HepG2 (cell line): ENCODE data around the gene BCL2. TPM values are rescaled to one million over a fixed set of nuclear protein-coding genes. Genes with fewer than 3 reads are reported as not detected.

Experiments
- ATAC-seq: fragments of 200-7000 bp; cut with Tn5 transposase; 3 replicates; pipeline ENCODE4 v1.9.1; 2020; ENCODE audit warnings: mild to moderate bottlenecking, moderate library complexity
- BruUV-seq: library from RNA; stranded (reverse); fragments of 400-500 nt; replicated peaks from 2 replicates; lab custom pipeline; 2021; lab: Mats Ljungman, UMichigan
- CTCF ChIA-PET: fragments of 300-600 bp; formaldehyde crosslinking; extraction: SDS; loops from one replicate; lab custom pipeline; 2021; ENCODE audit warnings: low total read pairs, inconsistent platforms, low intra/inter-chr PET ratio; lab: Yijun Ruan, JAX
- POLR2A ChIA-PET: fragments of 350-600 bp; sonication (Branson Sonifier 250); formaldehyde crosslinking; loops from one replicate; lab custom pipeline; 2020; ENCODE audit warnings: antibody characterized with exemption, inconsistent platforms; lab: Yijun Ruan, JAX
- DNase-seq: peaks from one replicate; pipeline ENCODE4 v3.0.0-alpha.2; 2015; ENCODE audit warnings: low spot score
- FAIRE-seq: peaks from 3 replicates; lab custom pipeline; 2011; peaks lifted over from hg19 to GRCh38; lab: Jason Lieb, UNC
- H2AFZ ChIP-seq: one replicate; pipeline ENCODE4 v1.6.1; 2011; ENCODE audit warnings: low read length, inconsistent platforms
- H3K27ac ChIP-seq: fragments of 300-600 bp; 3 replicates; pipeline ENCODE4 v1.8.0; 2011; ENCODE audit warnings: mixed run types, mild to moderate bottlenecking, mixed read lengths, low read length, inconsistent platforms; ENCODE audit not compliant: insufficient read depth; ENCODE audit errors: extremely low read length
- H3K27me3 ChIP-seq, 2 experiments: fragments of 200-600 bp in 1 of 2; 2 replicates in 1 of 2; 3 replicates in 1 of 2; pipeline versions ENCODE4 v1.6.0 to v1.8.0; 2011; ENCODE audit warnings: low read length in 2 of 2, mild to moderate bottlenecking in 2 of 2, moderate library complexity in 2 of 2, inconsistent platforms in 1 of 2; ENCODE audit not compliant: insufficient read depth in 2 of 2, control insufficient read depth in 1 of 2
- H3K36me3 ChIP-seq, 2 experiments: fragments of 200-600 bp in 1 of 2; replicated peaks in 1 of 2; 2 replicates in 1 of 2; 3 replicates in 1 of 2; pipeline versions ENCODE4 v1.5.1 to v1.8.0; 2011; ENCODE audit warnings: low read length in 2 of 2, inconsistent platforms in 1 of 2; ENCODE audit not compliant: insufficient read depth in 2 of 2, control insufficient read depth in 1 of 2
- H3K4me1 ChIP-seq: 2 replicates; pipeline ENCODE4 v1.5.1; 2012; ENCODE audit warnings: low read length, inconsistent platforms; ENCODE audit not compliant: insufficient read depth
- H3K4me2 ChIP-seq: 2 replicates; pipeline ENCODE4 v1.6.0; 2011; ENCODE audit warnings: low read depth, low read length, inconsistent platforms
- H3K4me3 ChIP-seq, 3 experiments: fragments of 200-600 bp in 1 of 3; sonication (generic), shearing (Covaris generic) in 1 of 3; replicated peaks in 1 of 3; 2 replicates each; pipeline ENCODE4 v1.5.1; 2011 to 2016; ENCODE audit warnings: low read length in 3 of 3, inconsistent platforms in 2 of 3, low read depth in 2 of 3, mild to moderate bottlenecking in 2 of 3, control low read depth in 1 of 3, mixed read lengths in 1 of 3; ENCODE audit not compliant: insufficient read depth in 1 of 3
- H3K79me2 ChIP-seq: one replicate; pipeline ENCODE4 v1.6.1; 2011; ENCODE audit warnings: low read length, inconsistent platforms; ENCODE audit not compliant: insufficient read depth
- H3K9ac ChIP-seq: 2 replicates; pipeline ENCODE4 v1.6.0; 2011; ENCODE audit warnings: mild to moderate bottlenecking, low read depth, low read length, inconsistent platforms; ENCODE audit not compliant: insufficient read depth
- H3K9me3 ChIP-seq: 2 replicates; pipeline ENCODE4 v1.5.1; 2012; ENCODE audit warnings: mild to moderate bottlenecking, low read length
- H4K20me1 ChIP-seq: 2 replicates; pipeline ENCODE4 v1.6.0; 2011; ENCODE audit warnings: inconsistent platforms, mild to moderate bottlenecking, low read length, moderate library complexity; ENCODE audit not compliant: insufficient read depth
- FOXK2 ChIP-seq: fragments of 450-650 bp; IDR thresholded peaks from 2 replicates; pipeline ENCODE4 v1.6.1; 2016
- NR2F6 ChIP-seq, 2 experiments: IDR thresholded peaks; 2 replicates each; pipeline ENCODE4 v1.6.1; 2016; ENCODE audit warnings: antibody characterized with exemption in 1 of 2, mild to moderate bottlenecking in 1 of 2
- TAF1 ChIP-seq: sonication (generic); formaldehyde crosslinking; IDR thresholded peaks from 2 replicates; pipeline ENCODE4 v1.4.0; 2020; ENCODE audit warnings: missing genetic modification reagents
- ZBTB2 ChIP-seq: sonication (generic); formaldehyde crosslinking; IDR thresholded peaks from 2 replicates; pipeline ENCODE4 v1.8.0; 2022; ENCODE audit warnings: low read depth, missing genetic modification reagents
- ZNF10 ChIP-seq: sonication (generic); formaldehyde crosslinking; IDR thresholded peaks from 2 replicates; pipeline ENCODE4 v1.4.0; 2020; ENCODE audit warnings: mild to moderate bottlenecking, low read depth, missing genetic modification reagents, borderline replicate concordance
- ZNF672 ChIP-seq: sonication (generic); formaldehyde crosslinking; IDR thresholded peaks from 2 replicates; pipeline ENCODE4 v1.8.1; 2022; ENCODE audit warnings: missing genetic modification reagents
- WGBS: methylation state at CpG from one replicate; pipeline ENCODE4 v1.1.6; 2017; ENCODE audit warnings: low lambda C conversion rate; 5-methylcytosine and 5-hydroxymethylcytosine counted together
- in situ Hi-C: cut with HindIII; loops from 2 replicates; pipeline ENCODE4 v1.10.0; 2017; ENCODE audit warnings: low pct_unique_long_range_greater_than_20kb; ENCODE audit not compliant: extremely low pct_ligation_motif_present
- intact Hi-C: fragments of 100-400 bp; cut with micrococcal nuclease; formaldehyde crosslinking; loops from one replicate; pipeline ENCODE4 v1.10.0; 2022; ENCODE audit not compliant: unreplicated experiment
- polyA plus RNA-seq, 8 experiments: library from polyadenylated mRNA; depleted of rRNA in 3 of 8; stranded (reverse) in 7 of 8; unstranded in 1 of 8; fragments of >200 nt; fragmentation: Illumina TruSeq in 4 of 8; extraction: Trizol in 4 of 8; gene quantifications; 2 replicates each; pipeline versions ENCODE4 v1.2.1 to v1.2.3, GENCODE V29; 2011 to 2016; ENCODE audit warnings: low read depth in 4 of 8, missing spikeins in 1 of 8, mixed read lengths in 1 of 8; ENCODE audit not compliant: insufficient read depth in 1 of 8
- total RNA-seq, 5 experiments: library from RNA; depleted of rRNA; stranded (reverse); fragments of >200 nt; fragmentation: Illumina TruSeq; extraction: Trizol; gene quantifications; 2 replicates each; pipeline ENCODE4 v1.2.3, GENCODE V29; 2016; ENCODE audit warnings: low read depth in 1 of 5
- TF ChIP-seq, protein P1 (sequence below), 2 experiments: sonication (generic) in 1 of 2; formaldehyde crosslinking in 1 of 2; IDR thresholded peaks; 2 replicates each; pipeline versions ENCODE4 v1.6.1 to v1.9.0; 2014 to 2022; ENCODE audit warnings: antibody characterized with exemption in 1 of 2, borderline replicate concordance in 1 of 2, inconsistent platforms in 1 of 2, low read depth in 1 of 2, missing genetic modification reagents in 1 of 2
- TF ChIP-seq, protein P2 (sequence below): IDR thresholded peaks from 2 replicates; pipeline ENCODE4 v1.6.1; 2016

The BCL2 gene
- total and polyA plus RNA-seq, 2 of the 13 experiments (the other 11 are each of a cell fraction or from before 2014, with no cell fraction given), result 0.07 to 0.53 TPM

DNA sequence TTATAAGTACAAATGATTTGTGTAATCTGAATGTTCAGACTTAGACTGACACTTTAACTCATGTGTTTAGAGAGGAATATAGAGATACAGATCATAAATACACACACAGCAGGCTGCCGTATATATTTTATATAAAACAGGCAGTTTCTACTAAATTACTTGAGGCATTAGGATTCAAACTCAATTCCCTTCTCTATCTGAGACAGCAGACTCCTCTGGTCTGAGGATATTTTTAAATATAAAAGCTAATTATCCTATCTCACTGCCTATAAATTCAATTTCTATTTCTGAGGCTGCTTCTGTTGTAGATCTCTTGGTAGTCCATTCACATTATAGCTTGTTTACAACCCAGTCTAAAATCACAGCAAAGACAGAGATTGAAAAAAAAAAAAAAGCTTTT, 46.9 kb downstream of the BCL2 start (continued):
- TF ChIP-seq, protein P1, sequence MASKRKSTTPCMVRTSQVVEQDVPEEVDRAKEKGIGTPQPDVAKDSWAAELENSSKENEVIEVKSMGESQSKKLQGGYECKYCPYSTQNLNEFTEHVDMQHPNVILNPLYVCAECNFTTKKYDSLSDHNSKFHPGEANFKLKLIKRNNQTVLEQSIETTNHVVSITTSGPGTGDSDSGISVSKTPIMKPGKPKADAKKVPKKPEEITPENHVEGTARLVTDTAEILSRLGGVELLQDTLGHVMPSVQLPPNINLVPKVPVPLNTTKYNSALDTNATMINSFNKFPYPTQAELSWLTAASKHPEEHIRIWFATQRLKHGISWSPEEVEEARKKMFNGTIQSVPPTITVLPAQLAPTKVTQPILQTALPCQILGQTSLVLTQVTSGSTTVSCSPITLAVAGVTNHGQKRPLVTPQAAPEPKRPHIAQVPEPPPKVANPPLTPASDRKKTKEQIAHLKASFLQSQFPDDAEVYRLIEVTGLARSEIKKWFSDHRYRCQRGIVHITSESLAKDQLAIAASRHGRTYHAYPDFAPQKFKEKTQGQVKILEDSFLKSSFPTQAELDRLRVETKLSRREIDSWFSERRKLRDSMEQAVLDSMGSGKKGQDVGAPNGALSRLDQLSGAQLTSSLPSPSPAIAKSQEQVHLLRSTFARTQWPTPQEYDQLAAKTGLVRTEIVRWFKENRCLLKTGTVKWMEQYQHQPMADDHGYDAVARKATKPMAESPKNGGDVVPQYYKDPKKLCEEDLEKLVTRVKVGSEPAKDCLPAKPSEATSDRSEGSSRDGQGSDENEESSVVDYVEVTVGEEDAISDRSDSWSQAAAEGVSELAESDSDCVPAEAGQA (IDR thresholded peaks at IDR 0.05; ENCODE audit: low read depth), result no peak
- TF ChIP-seq, protein P1 (CRISPR knock-in tag; IDR thresholded peaks at IDR 0.05; ENCODE audit: borderline replicate concordance), result no peak
- TF ChIP-seq NR2F6 (IDR thresholded peaks at IDR 0.05), result no peak
- no peak for TF ChIP-seq NR2F6 (CRISPR knock-in tag; IDR thresholded peaks at IDR 0.05)

- DNase-seq (no peak), FAIRE-seq (no peak), ATAC-seq (no peak)
- no TSS peak for BruUV-seq
- Histone ChIP-seq H3K36me3 (no peaks in the 10 kb centered on the region), H3K4me3 (no peak overlapping the region), H3K27ac (no peak overlapping the region), H3K4me2 (no peak overlapping the region), H4K20me1 (no peaks in the 10 kb centered on the region), H3K79me2 (no peaks in the 10 kb centered on the region), H2AFZ (no peak overlapping the region), H3K9me3 (no peaks in the 10 kb centered on the region), H3K4me1 (no peaks in the 10 kb centered on the region), H3K27me3 (peaks cover 1 to 8% of the 10 kb centered on the region in 2 experiments; a peak in 1 of 5 replicates), H3K9ac (no peak overlapping the region)
- WGBS, result 70% methylated on average over 3 of the region's 3 CpGs
- intact Hi-C loops (no loop called here), in situ Hi-C loops (no loop called here)
- ChIA-PET CTCF (no interaction called here), POLR2A (no interaction called here)
- TF ChIP-seq ZBTB2 (CRISPR knock-in tag) (no peak), ZNF672 (no peak), TAF1 (CRISPR knock-in tag) (no peak), ZNF10 (CRISPR knock-in tag) (no peak), FOXK2 (no peak)
- TF ChIP-seq, protein P2, sequence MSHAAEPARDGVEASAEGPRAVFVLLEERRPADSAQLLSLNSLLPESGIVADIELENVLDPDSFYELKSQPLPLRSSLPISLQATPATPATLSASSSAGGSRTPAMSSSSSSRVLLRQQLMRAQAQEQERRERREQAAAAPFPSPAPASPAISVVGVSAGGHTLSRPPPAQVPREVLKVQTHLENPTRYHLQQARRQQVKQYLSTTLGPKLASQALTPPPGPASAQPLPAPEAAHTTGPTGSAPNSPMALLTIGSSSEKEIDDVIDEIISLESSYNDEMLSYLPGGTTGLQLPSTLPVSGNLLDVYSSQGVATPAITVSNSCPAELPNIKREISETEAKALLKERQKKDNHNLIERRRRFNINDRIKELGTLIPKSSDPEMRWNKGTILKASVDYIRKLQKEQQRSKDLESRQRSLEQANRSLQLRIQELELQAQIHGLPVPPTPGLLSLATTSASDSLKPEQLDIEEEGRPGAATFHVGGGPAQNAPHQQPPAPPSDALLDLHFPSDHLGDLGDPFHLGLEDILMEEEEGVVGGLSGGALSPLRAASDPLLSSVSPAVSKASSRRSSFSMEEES (CRISPR knock-in tag), result no peak
Measured at GRCh38 chr18:63271881-63272299, 47.7 kb downstream of the BCL2 start.
